HEK293 (cell line): ENCODE results near the gene FDX2.

ENCODE experiments used
- BCL11B ChIP-seq: fragments of 450-650 bp; formaldehyde crosslinking; IDR thresholded peaks from 2 replicates; pipeline ENCODE4 v1.5.1; 2016; ENCODE audit warnings: low read depth, missing biosample characterization, missing genetic modification characterization
- KLF1 ChIP-seq: fragments of 450-650 bp; formaldehyde crosslinking; IDR thresholded peaks from 2 replicates; pipeline ENCODE4 v1.5.1; 2016; ENCODE audit warnings: missing biosample characterization, missing genetic modification characterization
- KLF10 ChIP-seq: fragments of 450-650 bp; IDR thresholded peaks from 2 replicates; pipeline ENCODE4 v1.5.1; 2018; ENCODE audit warnings: missing biosample characterization, mild to moderate bottlenecking, missing genetic modification characterization
- KLF17 ChIP-seq: fragments of 450-650 bp; formaldehyde crosslinking; IDR thresholded peaks from 2 replicates; pipeline ENCODE4 v1.5.1; 2016; ENCODE audit warnings: missing biosample characterization, missing genetic modification characterization
- KLF9 ChIP-seq: fragments of 450-650 bp; formaldehyde crosslinking; IDR thresholded peaks from 2 replicates; pipeline ENCODE4 v1.5.1; 2016; ENCODE audit warnings: missing biosample characterization, missing genetic modification characterization, low read depth
- MZF1 ChIP-seq: fragments of 450-650 bp; formaldehyde crosslinking; IDR thresholded peaks from 2 replicates; pipeline ENCODE4 v1.5.1; 2017; ENCODE audit warnings: missing biosample characterization, missing genetic modification characterization, borderline replicate concordance
- PRDM10 ChIP-seq: fragments of 450-650 bp; formaldehyde crosslinking; IDR thresholded peaks from 2 replicates; pipeline ENCODE4 v1.5.1; 2016; ENCODE audit warnings: missing biosample characterization, missing genetic modification characterization
- SETDB1 ChIP-seq: IDR thresholded peaks from one replicate; pipeline ENCODE4 v1.6.1; 2017; ENCODE audit warnings: mild to moderate bottlenecking, low read length, moderate library complexity, mixed read lengths; ENCODE audit not compliant: insufficient read length
- ZBTB7A ChIP-seq: fragments of 450-650 bp; formaldehyde crosslinking; IDR thresholded peaks from 2 replicates; pipeline ENCODE4 v1.5.1; 2016; ENCODE audit warnings: low read depth, missing biosample characterization, missing genetic modification characterization
- ZNF146 ChIP-seq: fragments of 450-650 bp; formaldehyde crosslinking; IDR thresholded peaks from 2 replicates; pipeline ENCODE4 v1.5.1; 2016; ENCODE audit warnings: missing biosample characterization, missing genetic modification characterization
- ZNF174 ChIP-seq: fragments of 450-650 bp; formaldehyde crosslinking; IDR thresholded peaks from 2 replicates; pipeline ENCODE4 v1.5.0; 2017; ENCODE audit warnings: missing biosample characterization, mild to moderate bottlenecking, missing genetic modification characterization
- ZNF280D ChIP-seq: fragments of 450-650 bp; formaldehyde crosslinking; IDR thresholded peaks from 2 replicates; pipeline ENCODE4 v1.5.1; 2016; ENCODE audit warnings: missing biosample characterization, missing genetic modification characterization
- ZNF518A ChIP-seq: fragments of 450-650 bp; formaldehyde crosslinking; conservative IDR thresholded peaks from 2 replicates; pipeline ENCODE4 v1.5.1; 2016; ENCODE audit warnings: low read depth, missing biosample characterization, missing genetic modification characterization
- ZNF645 ChIP-seq: fragments of 450-650 bp; formaldehyde crosslinking; IDR thresholded peaks from 2 replicates; pipeline ENCODE4; 2016; ENCODE audit warnings: missing biosample characterization, missing genetic modification characterization
- ZXDB ChIP-seq: fragments of 450-650 bp; formaldehyde crosslinking; IDR thresholded peaks from 2 replicates; pipeline ENCODE4 v1.5.1; 2016; ENCODE audit warnings: missing biosample characterization, missing genetic modification characterization
- TF ChIP-seq, protein P1 (sequence below): fragments of 450-650 bp; formaldehyde crosslinking; IDR thresholded peaks from 2 replicates; pipeline ENCODE4 v1.5.1; 2017; ENCODE audit warnings: missing biosample characterization, mild to moderate bottlenecking, missing genetic modification characterization, moderate library complexity
- TF ChIP-seq, protein P2 (sequence below): fragments of 450-650 bp; formaldehyde crosslinking; IDR thresholded peaks from 2 replicates; pipeline ENCODE4 v1.5.1; 2016; ENCODE audit warnings: missing biosample characterization, missing genetic modification characterization, borderline replicate concordance

Gene FDX2

DNA sequence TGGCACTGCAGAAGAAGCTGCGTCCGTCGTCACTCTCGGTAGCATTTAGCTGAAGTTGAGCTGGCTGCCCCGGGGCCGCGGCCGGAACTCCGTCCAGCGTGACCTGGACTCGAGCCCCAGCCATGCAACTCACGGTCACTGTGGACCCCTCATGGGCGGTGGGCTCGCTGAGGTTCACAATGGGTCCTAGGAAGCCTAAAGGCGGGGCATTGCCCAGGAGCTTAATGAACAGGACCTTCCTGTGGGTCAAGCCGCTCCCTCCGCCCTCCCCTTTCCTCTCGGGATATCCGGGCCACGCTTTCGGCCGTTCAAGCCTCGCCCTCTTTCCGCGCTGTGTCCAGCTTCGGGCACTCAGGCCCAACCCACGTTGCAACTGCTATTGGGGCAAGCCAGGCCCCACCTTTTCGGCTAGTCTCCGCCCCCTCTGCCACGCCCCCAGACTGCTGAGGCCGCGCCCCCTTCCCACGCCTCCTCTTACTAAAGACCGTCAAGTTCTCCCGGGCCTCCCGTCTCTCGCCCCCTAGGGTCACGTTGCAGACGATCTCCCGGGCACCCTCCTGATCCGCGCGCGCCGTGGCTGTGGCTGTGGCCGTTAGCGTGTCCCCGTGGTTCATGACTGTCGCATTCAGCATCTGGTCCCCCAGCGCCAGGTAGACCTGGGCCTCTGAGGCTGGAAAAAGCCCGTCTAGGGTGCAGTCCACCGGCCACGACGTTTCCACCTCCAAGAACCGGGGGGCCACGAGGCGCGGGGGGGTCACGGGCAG, 19.0 kb upstream of the FDX2 start (continued):
- TF ChIP-seq ZNF280D (tag by site-specific recombination), result no peak
- TF ChIP-seq ZNF518A (tag by site-specific recombination), result no peak
- no peak for TF ChIP-seq ZBTB7A (tag by site-specific recombination)
- peak; percentile 65; the same call in 1 of the 2 replicates for TF ChIP-seq BCL11B (tag by site-specific recombination)
- no peak for TF ChIP-seq SETDB1
- no peak for TF ChIP-seq MZF1 (tag by site-specific recombination)
- peak; percentile 86 for TF ChIP-seq PRDM10 (tag by site-specific recombination)
- TF ChIP-seq, protein P1, sequence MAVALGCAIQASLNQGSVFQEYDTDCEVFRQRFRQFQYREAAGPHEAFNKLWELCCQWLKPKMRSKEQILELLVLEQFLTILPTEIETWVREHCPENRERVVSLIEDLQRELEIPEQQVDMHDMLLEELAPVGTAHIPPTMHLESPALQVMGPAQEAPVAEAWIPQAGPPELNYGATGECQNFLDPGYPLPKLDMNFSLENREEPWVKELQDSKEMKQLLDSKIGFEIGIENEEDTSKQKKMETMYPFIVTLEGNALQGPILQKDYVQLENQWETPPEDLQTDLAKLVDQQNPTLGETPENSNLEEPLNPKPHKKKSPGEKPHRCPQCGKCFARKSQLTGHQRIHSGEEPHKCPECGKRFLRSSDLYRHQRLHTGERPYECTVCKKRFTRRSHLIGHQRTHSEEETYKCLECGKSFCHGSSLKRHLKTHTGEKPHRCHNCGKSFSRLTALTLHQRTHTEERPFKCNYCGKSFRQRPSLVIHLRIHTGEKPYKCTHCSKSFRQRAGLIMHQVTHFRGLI (tag by site-specific recombination), result no peak
- TF ChIP-seq ZNF645 (tag by site-specific recombination), result 0 out of 2 replicates have a peak, but pooled peaks have one; percentile 13
- TF ChIP-seq KLF1 (tag by site-specific recombination), result 0 out of 2 replicates have a peak, but pooled peaks have one; percentile 24
- no peak for TF ChIP-seq ZXDB (tag by site-specific recombination)
- TF ChIP-seq ZNF146 (tag by site-specific recombination), result no peak
- TF ChIP-seq, protein P2, sequence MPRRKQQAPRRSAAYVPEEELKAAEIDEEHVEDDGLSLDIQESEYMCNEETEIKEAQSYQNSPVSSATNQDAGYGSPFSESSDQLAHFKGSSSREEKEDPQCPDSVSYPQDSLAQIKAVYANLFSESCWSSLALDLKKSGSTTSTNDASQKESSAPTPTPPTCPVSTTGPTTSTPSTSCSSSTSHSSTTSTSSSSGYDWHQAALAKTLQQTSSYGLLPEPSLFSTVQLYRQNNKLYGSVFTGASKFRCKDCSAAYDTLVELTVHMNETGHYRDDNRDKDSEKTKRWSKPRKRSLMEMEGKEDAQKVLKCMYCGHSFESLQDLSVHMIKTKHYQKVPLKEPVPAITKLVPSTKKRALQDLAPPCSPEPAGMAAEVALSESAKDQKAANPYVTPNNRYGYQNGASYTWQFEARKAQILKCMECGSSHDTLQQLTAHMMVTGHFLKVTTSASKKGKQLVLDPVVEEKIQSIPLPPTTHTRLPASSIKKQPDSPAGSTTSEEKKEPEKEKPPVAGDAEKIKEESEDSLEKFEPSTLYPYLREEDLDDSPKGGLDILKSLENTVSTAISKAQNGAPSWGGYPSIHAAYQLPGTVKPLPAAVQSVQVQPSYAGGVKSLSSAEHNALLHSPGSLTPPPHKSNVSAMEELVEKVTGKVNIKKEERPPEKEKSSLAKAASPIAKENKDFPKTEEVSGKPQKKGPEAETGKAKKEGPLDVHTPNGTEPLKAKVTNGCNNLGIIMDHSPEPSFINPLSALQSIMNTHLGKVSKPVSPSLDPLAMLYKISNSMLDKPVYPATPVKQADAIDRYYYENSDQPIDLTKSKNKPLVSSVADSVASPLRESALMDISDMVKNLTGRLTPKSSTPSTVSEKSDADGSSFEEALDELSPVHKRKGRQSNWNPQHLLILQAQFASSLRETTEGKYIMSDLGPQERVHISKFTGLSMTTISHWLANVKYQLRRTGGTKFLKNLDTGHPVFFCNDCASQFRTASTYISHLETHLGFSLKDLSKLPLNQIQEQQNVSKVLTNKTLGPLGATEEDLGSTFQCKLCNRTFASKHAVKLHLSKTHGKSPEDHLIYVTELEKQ (tag by site-specific recombination), result no peak
- 0 out of 2 replicates have a peak, but pooled peaks have one; percentile 16 for TF ChIP-seq KLF17 (tag by site-specific recombination)
- peak; percentile 100 for TF ChIP-seq KLF9 (tag by site-specific recombination)
- TF ChIP-seq ZNF174 (tag by site-specific recombination), result no peak
- peak; percentile 96 for TF ChIP-seq KLF10 (tag by site-specific recombination)
